Heart right ventricle (tissue), 16 donors: ENCODE measurements around the gene APOBEC3A. TPM values are rescaled to one million over a fixed set of nuclear protein-coding genes. Genes with fewer than 3 reads are reported as not detected.

Experiments used
- ATAC-seq, 8 donors: fragments of 200-7000 bp; cut with Tn5 transposase; one replicate each; pipeline ENCODE4 v1.9.1; 2020; ENCODE audit warnings: mild to moderate bottlenecking in 8 of 8, moderate library complexity in 8 of 8, moderate number of reproducible peaks in 1 of 8
- DNase-seq, 2 donors: peaks; one replicate each; pipeline ENCODE4 v3.0.0-alpha.2; 2020
- H3K27ac ChIP-seq, 10 donors: fragments of 200-600 bp; sonication (generic) in 2 of 10; one replicate each; pipeline versions ENCODE4 v1.5.0 to v1.8.0; 2020 to 2022; ENCODE audit warnings: mild to moderate bottlenecking in 3 of 10
- H3K27me3 ChIP-seq, 7 donors: fragments of 200-600 bp; one replicate each; pipeline ENCODE4 v1.8.0; 2021 to 2022; ENCODE audit warnings: mild to moderate bottlenecking in 2 of 7
- H3K36me3 ChIP-seq, 9 donors: fragments of 200-600 bp; sonication (generic) in 1 of 9; one replicate each; pipeline versions ENCODE4 v1.5.0 to v1.8.0; 2020 to 2022; ENCODE audit warnings: mild to moderate bottlenecking in 2 of 9
- H3K4me1 ChIP-seq, 9 donors: fragments of 200-600 bp; sonication (generic) in 1 of 9; one replicate each; pipeline versions ENCODE4 v1.5.0 to v1.8.0; 2020 to 2022; ENCODE audit warnings: mild to moderate bottlenecking in 4 of 9
- H3K4me3 ChIP-seq, 10 donors: fragments of 200-600 bp; sonication (generic) in 2 of 10; one replicate each; pipeline versions ENCODE4 v1.5.0 to v1.8.0; 2020 to 2022; ENCODE audit warnings: mild to moderate bottlenecking in 7 of 10, moderate library complexity in 2 of 10
- H3K9me3 ChIP-seq, 11 donors: fragments of 200-600 bp in 10 of 11; sonication (generic) in 2 of 11; one replicate each; pipeline versions ENCODE4 v1.5.0 to v1.8.0; 2013 to 2022; ENCODE audit warnings: mild to moderate bottlenecking in 2 of 11, control low read depth in 1 of 11, moderate library complexity in 1 of 11
- WGBS, 2 donors: extraction: QIAGEN DNeasy Blood & Tissue Kit; methylation state at CpG; one replicate each; pipeline ENCODE4 v1.1.7; 2013; ENCODE audit warnings: inconsistent platforms in 1 of 2; 5-methylcytosine and 5-hydroxymethylcytosine counted together
- intact Hi-C, 10 donors: fragments of 100-400 bp; cut with DNase I; formaldehyde crosslinking; loops; one replicate each; pipeline versions ENCODE4 v1.11.1 to v1.14.2; 2022
- polyA plus RNA-seq, 2 donors: library from polyadenylated mRNA; stranded (reverse); fragments of 200-250 nt; gene quantifications; one replicate each; pipeline ENCODE4 v1.2.3, GENCODE V29; 2013
- total RNA-seq, 10 donors: library from RNA; stranded (reverse); fragmentation: NEBNext Ultra II Directional in 3 of 10; extraction: Animal tissue kit (Norgen Biotek cat#: 25700) in 3 of 10; gene quantifications; one replicate each; pipeline versions ENCODE4 v1.2.1 to v1.2.4, GENCODE V29; 2021 to 2023
- TF ChIP-seq, protein P1 (sequence below), 9 donors: fragments of 200-600 bp; sonication (generic) in 2 of 9; IDR thresholded peaks; one replicate each; pipeline versions ENCODE4 v1.5.0 to v1.8.0; 2021 to 2022; ENCODE audit warnings: antibody characterized with exemption in 9 of 9, mild to moderate bottlenecking in 5 of 9, moderate library complexity in 1 of 9
- donor health status: Arrhythmogenic right ventricular cardiomyopathy.
- donor health status: ischemic (EF 13 %, LVEDD 7.1; RV severe dilation, severe dysfunction).
- donor health status: healthy with polysubstance abuse.
- donor health status: DM: no; HTN: yes; CAD: no.
- donor health status: DM: no; HTN: no; CAD: no.
- donor health status: ischemic (EF 25% LVEDD 6.9; RV normal size, moderate dysfunction).
- donor health status: ischemic (EF 25% LVEDD 5.7; RV mildly dilated, moderate dysfunction).
- donor health status: healthy.
- donor health status: DM: yes; HTN: yes; CAD: no.
- donor health status: Ischemic cardiomyopathy.
- donor health status: ischemic (EF 35%, LVEDD 5.7; RV mildly dilated, moderate dysfunction).
- donor health status: nonischemic (EF 11% LVEDD 7.7; RV severe dilation, severe dysfunction).
- donor health status: DM: yes; HTN: yes; CAD: no.
- donor health status: PGD.
- donor health status: ischemic (EF 29% LVEDD 5.4; RV normal size, mild dysfunction).
- donor health status: nonischemic (EF 23%, LVEDD 6.1; RV moderate dilation, normal function).

The APOBEC3A gene
- total and polyA plus RNA-seq, 12 donors: 0.20 to 5.6 (median 0.93) TPM; not detected in 2

GRCh38 chr22:38950527-38951295 lies 6.7 kb upstream of the APOBEC3A start:
- no peak overlapping the region for H3K27ac ChIP-seq
- H3K27me3 ChIP-seq: peaks cover 0 to 21% (median 6%) of the 10 kb centered on the region in 7 donors
- peaks cover 0 to 50% (median 0%) of the 10 kb centered on the region in 9 donors for H3K4me1 ChIP-seq
- no peaks in the 10 kb centered on the region for H3K36me3 ChIP-seq
- TF ChIP-seq, protein P1, sequence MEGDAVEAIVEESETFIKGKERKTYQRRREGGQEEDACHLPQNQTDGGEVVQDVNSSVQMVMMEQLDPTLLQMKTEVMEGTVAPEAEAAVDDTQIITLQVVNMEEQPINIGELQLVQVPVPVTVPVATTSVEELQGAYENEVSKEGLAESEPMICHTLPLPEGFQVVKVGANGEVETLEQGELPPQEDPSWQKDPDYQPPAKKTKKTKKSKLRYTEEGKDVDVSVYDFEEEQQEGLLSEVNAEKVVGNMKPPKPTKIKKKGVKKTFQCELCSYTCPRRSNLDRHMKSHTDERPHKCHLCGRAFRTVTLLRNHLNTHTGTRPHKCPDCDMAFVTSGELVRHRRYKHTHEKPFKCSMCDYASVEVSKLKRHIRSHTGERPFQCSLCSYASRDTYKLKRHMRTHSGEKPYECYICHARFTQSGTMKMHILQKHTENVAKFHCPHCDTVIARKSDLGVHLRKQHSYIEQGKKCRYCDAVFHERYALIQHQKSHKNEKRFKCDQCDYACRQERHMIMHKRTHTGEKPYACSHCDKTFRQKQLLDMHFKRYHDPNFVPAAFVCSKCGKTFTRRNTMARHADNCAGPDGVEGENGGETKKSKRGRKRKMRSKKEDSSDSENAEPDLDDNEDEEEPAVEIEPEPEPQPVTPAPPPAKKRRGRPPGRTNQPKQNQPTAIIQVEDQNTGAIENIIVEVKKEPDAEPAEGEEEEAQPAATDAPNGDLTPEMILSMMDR (IDR thresholded peaks at IDR 0.05): no peak
- no peaks in the 10 kb centered on the region for H3K9me3 ChIP-seq
- no peak overlapping the region for H3K4me3 ChIP-seq
- DNase-seq (no peak), ATAC-seq (no peak)
- 69 to 73% methylated on average over 13 of the region's 13 CpGs for WGBS, 2 donors
- intact Hi-C loops: no loop called here

DNA sequence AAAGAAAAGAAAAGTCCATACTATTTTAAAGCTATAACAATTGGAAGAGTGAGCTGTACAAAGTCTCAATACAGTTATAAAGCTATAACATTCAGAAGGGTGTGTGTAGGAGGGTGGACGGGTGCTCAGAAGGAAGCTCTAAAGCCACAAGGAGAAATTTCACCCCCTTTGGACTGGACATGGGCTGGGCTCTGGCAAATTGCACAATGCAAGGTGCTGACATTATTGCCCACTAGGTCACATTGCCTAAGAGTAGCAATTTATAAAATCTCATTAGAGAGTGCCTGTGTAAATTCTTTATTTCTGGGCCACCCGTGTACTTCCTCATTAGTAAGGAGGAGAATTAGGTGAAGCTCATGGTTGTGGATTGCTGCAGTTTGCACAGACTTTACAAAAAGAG lies 5.7 kb upstream of the APOBEC3A start:
- no peak overlapping the region for H3K4me3 ChIP-seq
- ATAC-seq (no peak), DNase-seq (no peak)
- 70 to 73% methylated on average over 2 of the region's 2 CpGs for WGBS, 2 donors
- intact Hi-C loops: no loop called here
- no peaks in the 10 kb centered on the region for H3K9me3 ChIP-seq
- peaks cover 0 to 46% (median 0%) of the 10 kb centered on the region in 9 donors for H3K4me1 ChIP-seq
- H3K27ac ChIP-seq: peak overlapping the region in 2 of 10 donors; percentile 73 to 89
- H3K27me3 ChIP-seq: peaks cover 0 to 16% (median 6%) of the 10 kb centered on the region in 7 donors
- TF ChIP-seq, protein P1 (IDR thresholded peaks at IDR 0.05): no peak
- H3K36me3 ChIP-seq: no peaks in the 10 kb centered on the region

DNA sequence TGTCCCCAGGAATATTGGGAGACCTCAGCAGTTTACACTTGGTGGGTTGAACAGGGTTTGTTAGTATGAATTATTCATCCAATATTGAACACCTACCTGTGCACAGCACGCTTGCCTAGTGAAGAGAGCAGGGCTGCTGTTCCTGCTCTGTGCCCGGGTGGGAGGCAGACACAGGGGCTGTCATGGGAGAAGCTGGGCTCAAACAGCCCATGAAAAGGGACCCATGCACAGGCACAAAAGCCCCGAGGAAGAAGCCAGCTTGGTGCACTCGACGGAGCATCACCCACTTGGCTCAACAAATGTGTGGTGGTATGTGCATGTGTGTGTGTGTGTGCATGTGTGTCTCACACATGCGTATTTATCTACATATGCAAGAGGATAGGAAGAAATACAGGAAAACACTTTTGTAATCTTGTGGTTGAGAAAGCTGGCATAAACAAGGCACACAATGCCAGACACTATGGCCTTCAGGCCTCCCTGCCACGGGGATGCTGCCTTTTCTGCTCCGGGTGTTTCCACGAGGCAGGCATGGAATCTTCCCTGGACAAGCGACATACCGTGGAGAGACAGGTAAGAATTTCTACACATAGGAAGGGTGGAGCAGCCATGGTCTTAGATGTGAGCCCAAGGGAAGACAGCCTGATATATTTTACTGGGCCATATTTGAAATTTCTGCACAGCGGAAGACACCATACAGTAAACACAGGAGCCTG lies 5.0 kb upstream of the APOBEC3A start:
- intact Hi-C loops: no loop called here
- Histone ChIP-seq H3K4me3 (peak overlapping the region in 1 of 10 donors; percentile 29), H3K36me3 (no peaks in the 10 kb centered on the region), H3K9me3 (no peaks in the 10 kb centered on the region), H3K27me3 (peaks cover 0 to 11% (median 4%) of the 10 kb centered on the region in 7 donors), H3K4me1 (peaks cover 0 to 47% (median 0%) of the 10 kb centered on the region in 9 donors), H3K27ac (peak overlapping the region in 2 of 10 donors; percentile 73 to 89)
- ATAC-seq (no peak), DNase-seq (no peak)
- 84 to 86% methylated on average over 12 of the region's 12 CpGs for WGBS, 2 donors
- TF ChIP-seq, protein P1 (IDR thresholded peaks at IDR 0.05): no peak

GRCh38 chr22:38953091-38953490 lies 4.3 kb upstream of the APOBEC3A start:
- Histone ChIP-seq H3K9me3 (no peaks in the 10 kb centered on the region), H3K4me1 (peaks cover 0 to 51% (median 0%) of the 10 kb centered on the region in 9 donors), H3K36me3 (no peaks in the 10 kb centered on the region), H3K27ac (peak overlapping the region in 2 of 10 donors; percentile 73 to 89), H3K27me3 (peaks cover 0 to 7% (median under 1%) of the 10 kb centered on the region in 7 donors), H3K4me3 (peak overlapping the region in 1 of 10 donors; percentile 29)
- TF ChIP-seq, protein P1 (IDR thresholded peaks at IDR 0.05): no peak
- no peak for DNase-seq
- ATAC-seq: no peak
- intact Hi-C loops: no loop called here
- 81 to 85% methylated on average over 8 of the region's 8 CpGs for WGBS, 2 donors
